ENCODE results near the gene ADCY4.

The ADCY4 gene

GRCh38 chr14:24284501-24285035, 50.3 kb downstream of the ADCY4 start:
- DNase-seq (ENCODE audit: low read depth): no peak
- no peak for TF ChIP-seq CTCF (conservative IDR thresholded peaks at IDR 0.05; ENCODE audit: control insufficient read depth, insufficient read depth, low read depth, low read length)
- no peak overlapping the region for H3K4me3 ChIP-seq (ENCODE audit: control insufficient read depth, low read depth, low read length)

GRCh38 chr14:24283796-24284460, 50.9 kb downstream of the ADCY4 start:
- no peak overlapping the region for H3K4me3 ChIP-seq (ENCODE audit: control insufficient read depth, low read depth, low read length)
- DNase-seq (ENCODE audit: low read depth): no peak
- TF ChIP-seq CTCF (conservative IDR thresholded peaks at IDR 0.05; ENCODE audit: control insufficient read depth, insufficient read depth, low read depth, low read length): no peak

- no peak for TF ChIP-seq CTCF (conservative IDR thresholded peaks at IDR 0.05; ENCODE audit: control insufficient read depth, insufficient read depth, low read depth, low read length)
- H3K4me3 ChIP-seq (ENCODE audit: control insufficient read depth, low read depth, low read length): no peak overlapping the region
- no peak for DNase-seq (ENCODE audit: low read depth)
These were observed 52.1 kb downstream of the ADCY4 start for GRCh38 chr14:24282736-24283135.

GRCh38 chr14:24281636-24282035, 53.2 kb downstream of the ADCY4 start:
- no peak for TF ChIP-seq CTCF (conservative IDR thresholded peaks at IDR 0.05; ENCODE audit: control insufficient read depth, insufficient read depth, low read depth, low read length)
- no peak for DNase-seq (ENCODE audit: low read depth)
- no peak overlapping the region for H3K4me3 ChIP-seq (ENCODE audit: control insufficient read depth, low read depth, low read length)

GRCh38 chr14:24280797-24281460, 53.9 kb downstream of the ADCY4 start:
- H3K4me3 ChIP-seq (ENCODE audit: control insufficient read depth, low read depth, low read length): no peak overlapping the region
- no peak for TF ChIP-seq CTCF (conservative IDR thresholded peaks at IDR 0.05; ENCODE audit: control insufficient read depth, insufficient read depth, low read depth, low read length)
- peak; percentile 34 for DNase-seq (ENCODE audit: low read depth)

GRCh38 chr14:24279301-24280186, 55.3 kb downstream of the ADCY4 start:
- peak; percentile 6 for DNase-seq (ENCODE audit: low read depth)
- no peak for TF ChIP-seq CTCF (conservative IDR thresholded peaks at IDR 0.05; ENCODE audit: control insufficient read depth, insufficient read depth, low read depth, low read length)
- no peak overlapping the region for H3K4me3 ChIP-seq (ENCODE audit: control insufficient read depth, low read depth, low read length)

Data from fibroblast of mammary gland (primary cell).